Right renal pelvis (tissue), 4 donors: Measurements from ENCODE around the gene TRIP11. TPM values are rescaled to one million over a fixed set of nuclear protein-coding genes. Genes with fewer than 3 reads are reported as not detected.

Experiments
- DNase-seq, 4 donors: peaks; one replicate each; pipeline ENCODE4 v3.0.0-alpha.2; 2013; ENCODE audit warnings: low read depth in 4 of 4, low spot score in 3 of 4, missing footprints in 1 of 4
- polyA plus RNA-seq, 4 donors: library from polyadenylated mRNA; unstranded; fragments of 120-200 nt; gene quantifications; one replicate each; pipeline ENCODE4 v1.2.1, GENCODE V29; 2013; ENCODE audit not compliant: insufficient read length in 4 of 4

Gene TRIP11
- polyA plus RNA-seq, 4 donors, result 31.1 to 40.3 (median 39.2) TPM

- DNase-seq, result no peak
These were observed 78.3 kb downstream of the TRIP11 start for GRCh38 chr14:91961297-91962220.

DNA sequence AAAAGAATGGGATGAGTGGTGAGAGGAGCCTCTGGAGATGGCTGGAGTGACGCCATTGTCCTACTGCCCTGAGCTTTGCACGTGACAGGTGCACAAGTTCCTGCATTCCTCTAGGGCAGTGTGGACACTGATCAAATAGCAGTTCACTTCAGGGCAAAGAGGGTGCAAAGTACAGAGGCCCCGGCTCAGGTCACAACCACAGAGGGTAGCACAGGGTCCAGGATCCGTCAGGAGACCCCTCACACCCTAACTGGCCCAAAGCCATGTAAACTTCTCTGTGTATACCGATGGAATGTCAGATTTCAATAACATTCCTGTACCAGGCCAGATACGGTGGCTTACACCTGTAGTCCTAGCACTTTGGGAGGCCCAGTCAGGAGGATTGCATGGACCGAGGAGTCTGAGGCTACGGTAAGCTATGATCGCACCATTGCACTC, 82.0 kb downstream of the TRIP11 start:
- DNase-seq, result no peak

GRCh38 chr14:91956616-91957015, 83.2 kb downstream of the TRIP11 start:
- no peak for DNase-seq

- DNase-seq, result no peak
These were observed 84.7 kb downstream of the TRIP11 start for GRCh38 chr14:91955168-91955567.

DNA sequence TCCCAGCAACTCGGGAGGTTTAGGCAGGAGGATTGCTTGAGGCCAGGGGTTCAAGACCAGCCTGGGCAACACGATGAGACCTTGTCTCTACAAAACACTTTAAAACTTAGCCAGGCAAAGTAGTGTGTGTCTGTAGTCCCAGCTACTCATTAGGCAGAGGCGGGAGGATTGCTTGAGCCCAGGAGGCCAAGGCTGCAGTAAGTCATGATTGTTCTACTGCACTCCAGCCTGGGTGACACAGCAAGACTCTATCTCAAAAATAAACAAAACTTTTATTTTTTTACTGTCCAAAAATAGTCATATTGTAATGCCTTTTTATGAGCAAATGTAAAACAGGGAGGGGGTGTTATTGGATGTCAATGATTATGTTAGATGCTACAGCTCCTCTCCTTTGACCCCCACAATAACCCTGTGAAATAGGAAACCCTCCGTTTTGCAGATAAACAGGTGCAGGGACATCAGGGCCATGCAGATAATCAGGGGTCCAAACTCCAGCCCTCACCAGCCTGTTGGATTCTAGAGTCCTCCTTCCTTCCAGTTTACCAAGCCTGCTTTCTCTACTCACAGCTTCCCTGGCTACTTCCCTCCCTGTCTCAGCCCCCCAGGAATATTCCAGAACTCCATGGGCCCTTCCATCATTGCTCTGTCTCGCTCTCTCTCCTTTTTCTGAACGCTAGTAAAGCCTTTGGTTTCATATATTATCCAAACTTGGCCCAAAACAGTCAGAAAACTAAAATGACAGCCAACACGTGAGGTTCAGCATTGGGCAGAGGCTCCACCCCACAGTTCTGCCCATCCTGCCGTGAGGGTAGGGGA, 86.5 kb downstream of the TRIP11 start:
- DNase-seq, result no peak

- peak in 1 of 4 donors; percentile 59 for DNase-seq
These were observed 92.2 kb downstream of the TRIP11 start, which contains the start of gene FBLN5 for GRCh38 chr14:91947475-91948184. Gene FBLN5, minus strand, starts transcription at chr14:91947694. Its CDS starts 465 bp downstream, at chr14:91947229.

GRCh38 chr14:91946622-91947474, 93.0 kb downstream of the TRIP11 start:
- DNase-seq, result no peak

GRCh38 chr14:91945751-91946621, 93.9 kb downstream of the TRIP11 start:
- DNase-seq, result no peak

DNA sequence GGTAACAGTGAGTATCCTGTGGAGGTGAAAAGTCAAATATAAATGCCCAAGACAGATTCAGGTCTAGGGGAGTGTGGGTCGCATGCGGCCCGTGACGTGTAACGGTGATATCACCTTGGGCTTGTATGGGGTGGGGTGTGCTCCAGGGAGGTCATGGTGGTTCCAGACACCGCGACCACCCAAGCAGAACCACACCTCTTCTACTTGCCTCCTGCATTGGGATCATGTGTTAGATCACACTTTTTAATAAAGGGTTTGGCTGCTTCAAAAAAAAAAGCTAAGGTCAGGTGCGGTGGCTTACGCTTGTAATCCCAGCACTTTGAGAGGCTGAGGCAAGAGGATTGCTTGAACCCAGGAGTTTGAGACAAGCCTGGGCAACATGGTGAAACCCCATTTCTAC, 96.9 kb downstream of the TRIP11 start:
- no peak for DNase-seq

- no peak for DNase-seq
These were observed 97.7 kb downstream of the TRIP11 start for GRCh38 chr14:91942128-91942527.

GRCh38 chr14:91940209-91940608, 99.7 kb downstream of the TRIP11 start:
- no peak for DNase-seq

- DNase-seq, result no peak
These were observed 104.3 kb downstream of the TRIP11 start for GRCh38 chr14:91935586-91935985.

GRCh38 chr14:91934554-91935285, 105.1 kb downstream of the TRIP11 start:
- no peak for DNase-seq

- DNase-seq, result no peak
These were observed 108.3 kb downstream of the TRIP11 start for GRCh38 chr14:91931478-91932088.

- no peak for DNase-seq
These were observed 110.2 kb downstream of the TRIP11 start for GRCh38 chr14:91929700-91930099.

DNA sequence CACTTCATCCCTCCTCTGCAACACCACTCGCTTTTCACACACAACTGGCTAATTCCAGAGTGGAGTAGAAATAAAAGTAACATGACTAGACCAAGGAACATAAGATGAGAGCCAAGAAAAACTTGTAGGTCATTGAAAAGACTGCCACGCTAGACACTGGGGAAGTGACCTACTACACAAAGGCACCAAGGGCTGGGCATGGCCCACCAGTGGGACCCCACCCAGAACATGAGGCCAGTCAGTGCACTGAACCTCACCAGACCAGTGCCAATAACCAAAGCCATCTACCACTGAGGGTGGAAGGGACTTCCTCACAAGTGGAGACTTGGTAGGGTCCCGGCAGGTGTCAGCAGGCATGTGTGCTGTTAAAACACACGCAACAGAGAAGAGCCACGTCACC, 112.1 kb downstream of the TRIP11 start:
- DNase-seq, result no peak

DNA sequence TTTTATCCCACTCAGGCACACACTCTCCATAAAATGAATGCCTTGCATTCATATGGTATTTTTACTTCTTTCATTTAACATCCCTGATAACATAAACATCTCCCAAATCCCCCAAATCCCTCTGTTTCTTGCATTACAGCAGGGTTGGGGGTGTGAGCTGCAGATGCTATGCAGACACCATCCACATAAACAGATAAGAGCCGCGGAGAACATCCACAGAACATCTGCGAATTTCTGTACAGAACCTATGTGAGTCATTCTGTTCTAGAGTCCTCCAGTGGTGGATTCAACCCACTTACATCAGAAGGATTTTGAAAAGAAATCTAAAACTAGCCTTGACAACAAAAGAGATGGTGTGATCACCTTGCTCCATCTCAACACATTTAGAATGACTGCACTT, 112.7 kb downstream of the TRIP11 start:
- no peak for DNase-seq
